HG03565 (cell line): ENCODE data around the gene CASP4.

Experiments
- ATAC-seq: cut with Tn5 transposase; IDR thresholded peaks from one replicate; pipeline ENCODE4 v1.9.1; 2021; ENCODE audit warnings: mild to moderate bottlenecking, moderate library complexity; ENCODE audit not compliant: unreplicated experiment

CASP4 gene

GRCh38 chr11:104895634-104896033 lies 72.7 kb downstream of the CASP4 start:
- no peak for ATAC-seq

GRCh38 chr11:104893876-104894275 lies 74.5 kb downstream of the CASP4 start:
- ATAC-seq = no peak
